ENCODE results near the gene MAP3K19. TPM values are rescaled to one million over a fixed set of nuclear protein-coding genes. Genes with fewer than 3 reads are reported as not detected.

The MAP3K19 gene
- total RNA-seq, 2 donors from 2014 or later = not detected

DNA sequence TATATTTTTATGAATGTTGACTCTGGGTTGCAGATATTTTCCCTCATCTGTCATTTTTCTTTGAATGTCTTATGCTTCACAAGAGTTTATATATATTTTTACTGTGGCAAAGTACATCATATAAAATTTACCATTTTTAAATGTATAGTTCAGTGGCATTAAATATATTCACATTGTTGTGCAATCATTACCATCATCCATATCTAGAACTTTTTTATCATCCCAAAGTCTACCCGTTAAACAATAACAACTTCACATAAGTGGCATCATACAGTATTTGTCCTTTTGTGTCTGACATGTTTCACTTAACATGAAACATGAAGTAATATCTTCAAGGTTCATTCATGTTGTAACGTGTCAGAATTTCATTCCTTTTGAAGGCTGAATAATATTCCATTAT, 29.3 kb upstream of the MAP3K19 start:
- Histone ChIP-seq H3K9me3 (ENCODE audit: control insufficient read depth, low read length) (peaks cover 66% of the 10 kb centered on the region), H3K27ac (ENCODE audit: low read depth, low read length) (no peak overlapping the region), H3K4me1 (ENCODE audit: control insufficient read depth, insufficient read depth, low read length) (no peaks in the 10 kb centered on the region), H3K9ac (ENCODE audit: extremely low read depth, low read length, poor library complexity, severe bottlenecking) (no peak overlapping the region), H3K4me3 (ENCODE audit: low read length) (no peak overlapping the region), H3K36me3 (ENCODE audit: control insufficient read depth, insufficient read depth, low read length) (peaks cover 48% of the 10 kb centered on the region), H3K27me3 (ENCODE audit: control insufficient read depth, insufficient read depth, low read length, poor library complexity, severe bottlenecking) (no peaks in the 10 kb centered on the region)
- H3K4me3 Mint-ChIP-seq = no peak overlapping the region
- H3K4me1 Mint-ChIP-seq = no peaks in the 10 kb centered on the region
- H3K9me3 Mint-ChIP-seq = peaks cover 75% of the 10 kb centered on the region
- no peak overlapping the region for H3K27ac Mint-ChIP-seq
- 83 to 98% methylated on average over 1 to 2 of the region's 2 CpGs for WGBS, 2 experiments (ENCODE audit: insufficient coverage in 1 of 2, insufficient read length in 1 of 2)
- TF ChIP-seq, protein P1, sequence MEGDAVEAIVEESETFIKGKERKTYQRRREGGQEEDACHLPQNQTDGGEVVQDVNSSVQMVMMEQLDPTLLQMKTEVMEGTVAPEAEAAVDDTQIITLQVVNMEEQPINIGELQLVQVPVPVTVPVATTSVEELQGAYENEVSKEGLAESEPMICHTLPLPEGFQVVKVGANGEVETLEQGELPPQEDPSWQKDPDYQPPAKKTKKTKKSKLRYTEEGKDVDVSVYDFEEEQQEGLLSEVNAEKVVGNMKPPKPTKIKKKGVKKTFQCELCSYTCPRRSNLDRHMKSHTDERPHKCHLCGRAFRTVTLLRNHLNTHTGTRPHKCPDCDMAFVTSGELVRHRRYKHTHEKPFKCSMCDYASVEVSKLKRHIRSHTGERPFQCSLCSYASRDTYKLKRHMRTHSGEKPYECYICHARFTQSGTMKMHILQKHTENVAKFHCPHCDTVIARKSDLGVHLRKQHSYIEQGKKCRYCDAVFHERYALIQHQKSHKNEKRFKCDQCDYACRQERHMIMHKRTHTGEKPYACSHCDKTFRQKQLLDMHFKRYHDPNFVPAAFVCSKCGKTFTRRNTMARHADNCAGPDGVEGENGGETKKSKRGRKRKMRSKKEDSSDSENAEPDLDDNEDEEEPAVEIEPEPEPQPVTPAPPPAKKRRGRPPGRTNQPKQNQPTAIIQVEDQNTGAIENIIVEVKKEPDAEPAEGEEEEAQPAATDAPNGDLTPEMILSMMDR (conservative IDR thresholded peaks at IDR 0.05) = no peak
- DNase-seq = no peak
- no peaks in the 10 kb centered on the region for H3K27me3 Mint-ChIP-seq (ENCODE audit: insufficient read depth)
- peaks cover 80% of the 10 kb centered on the region for H3K36me3 Mint-ChIP-seq (ENCODE audit: low read depth)

- TF ChIP-seq, protein P1 (conservative IDR thresholded peaks at IDR 0.05) = no peak
- no peak overlapping the region for H3K27ac Mint-ChIP-seq
- Histone ChIP-seq H3K27ac (ENCODE audit: low read depth, low read length) (no peak overlapping the region), H3K27me3 (ENCODE audit: control insufficient read depth, insufficient read depth, low read length, poor library complexity, severe bottlenecking) (no peaks in the 10 kb centered on the region), H3K4me1 (ENCODE audit: control insufficient read depth, insufficient read depth, low read length) (no peaks in the 10 kb centered on the region), H3K9ac (ENCODE audit: extremely low read depth, low read length, poor library complexity, severe bottlenecking) (no peak overlapping the region), H3K9me3 (ENCODE audit: control insufficient read depth, low read length) (peaks cover 76% of the 10 kb centered on the region), H3K4me3 (ENCODE audit: low read length) (peak overlapping the region; percentile 52), H3K36me3 (ENCODE audit: control insufficient read depth, insufficient read depth, low read length) (peaks cover 62% of the 10 kb centered on the region)
- WGBS, 2 experiments (ENCODE audit: insufficient coverage in 1 of 2, insufficient read length in 1 of 2) = 94 to 100% methylated on average over 1 to 3 of the region's 3 CpGs
- no peaks in the 10 kb centered on the region for H3K27me3 Mint-ChIP-seq (ENCODE audit: insufficient read depth)
- no peaks in the 10 kb centered on the region for H3K4me1 Mint-ChIP-seq
- H3K9me3 Mint-ChIP-seq = peaks cover 79% of the 10 kb centered on the region
- no peak overlapping the region for H3K4me3 Mint-ChIP-seq
- no peak for DNase-seq
- peaks cover 84% of the 10 kb centered on the region for H3K36me3 Mint-ChIP-seq (ENCODE audit: low read depth)
Observed at GRCh38 chr2:135074216-135074615, 27.0 kb upstream of the MAP3K19 start.

DNA sequence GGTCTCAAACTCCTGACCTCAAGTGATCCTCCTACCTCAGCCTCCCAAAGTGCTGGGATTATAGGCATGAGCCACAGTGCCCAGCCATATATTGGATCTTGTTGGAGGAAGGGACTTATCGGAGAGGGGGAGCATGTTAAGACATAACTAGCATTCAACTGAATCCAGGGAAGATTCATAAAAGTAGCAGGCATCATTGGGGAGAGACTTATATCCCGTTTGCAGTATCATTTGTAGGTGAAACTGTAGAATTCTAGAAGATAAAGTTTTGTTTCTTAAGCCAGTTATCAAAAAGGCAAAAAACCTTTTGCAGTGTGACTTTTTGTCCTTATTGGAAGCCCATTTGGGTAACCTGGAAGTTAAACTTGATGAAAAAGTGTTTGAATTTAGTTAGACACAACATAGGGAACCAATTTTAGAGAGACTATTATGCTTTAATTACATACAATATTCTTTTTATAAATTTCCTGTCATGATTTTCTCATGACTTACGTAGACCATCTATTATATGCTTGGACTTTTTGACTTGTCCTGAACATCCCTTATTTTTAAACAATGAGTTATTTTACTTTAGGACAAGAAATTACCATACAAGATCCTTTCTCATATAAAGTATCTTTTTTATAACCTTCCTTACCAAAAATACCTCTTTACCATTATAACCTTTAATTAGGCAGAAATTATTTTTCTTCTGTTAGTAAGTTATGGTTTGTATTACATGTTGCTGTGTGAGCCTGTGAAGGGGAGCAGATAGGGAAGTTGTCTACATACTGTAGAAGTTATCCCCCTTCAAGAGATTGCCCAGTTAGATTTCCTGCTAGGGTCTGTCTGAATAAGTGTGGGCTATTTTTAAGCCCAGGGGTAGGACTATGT, 25.1 kb upstream of the MAP3K19 start:
- H3K27ac ChIP-seq (ENCODE audit: low read depth, low read length) = no peak overlapping the region
- TF ChIP-seq, protein P1 (conservative IDR thresholded peaks at IDR 0.05) = no peak
- Mint-ChIP-seq H3K4me1 (no peaks in the 10 kb centered on the region), H3K36me3 (ENCODE audit: low read depth) (peaks cover 85% of the 10 kb centered on the region), H3K4me3 (no peak overlapping the region), H3K27ac (no peak overlapping the region), H3K9me3 (peaks cover 86% of the 10 kb centered on the region), H3K27me3 (ENCODE audit: insufficient read depth) (no peaks in the 10 kb centered on the region)
- no peak for DNase-seq
- H3K9me3 ChIP-seq (ENCODE audit: control insufficient read depth, low read length) = peaks cover 83% of the 10 kb centered on the region
- no peaks in the 10 kb centered on the region for H3K27me3 ChIP-seq (ENCODE audit: control insufficient read depth, insufficient read depth, low read length, poor library complexity, severe bottlenecking)
- H3K4me3 ChIP-seq (ENCODE audit: low read length) = peak overlapping the region; percentile 52
- H3K4me1 ChIP-seq (ENCODE audit: control insufficient read depth, insufficient read depth, low read length) = no peaks in the 10 kb centered on the region
- no peak overlapping the region for H3K9ac ChIP-seq (ENCODE audit: extremely low read depth, low read length, poor library complexity, severe bottlenecking)
- 95 to 99% methylated on average over 3 of the region's 3 CpGs for WGBS, 2 experiments (ENCODE audit: insufficient coverage in 1 of 2, insufficient read length in 1 of 2)
- peaks cover 66% of the 10 kb centered on the region for H3K36me3 ChIP-seq (ENCODE audit: control insufficient read depth, insufficient read depth, low read length)

Measured in endodermal cell (in vitro differentiated cells).